GM12892 (cell line): ENCODE data around the gene CD14.

Experiments used
- DNase-seq: peaks from one replicate; pipeline ENCODE4 v3.0.0; 2011; ENCODE audit not compliant: insufficient read length
- FAIRE-seq: peaks from 2 replicates; lab custom pipeline; 2011; peaks lifted over from hg19 to GRCh38; lab: Jason Lieb, UNC
- POLR2A ChIP-seq: IDR thresholded peaks from 2 replicates; pipeline ENCODE4 v1.6.1; 2011; ENCODE audit warnings: low read depth, low read length, control low read depth
- POLR2AphosphoS5 ChIP-seq: IDR thresholded peaks from 2 replicates; pipeline ENCODE4 v1.6.1; 2011; ENCODE audit warnings: low read depth, low read length, control low read depth
- TAF1 ChIP-seq: IDR thresholded peaks from 2 replicates; pipeline ENCODE4 v1.6.1; 2011; ENCODE audit warnings: low read depth, mild to moderate bottlenecking, control low read depth, low read length, borderline replicate concordance

The CD14 gene

DNA sequence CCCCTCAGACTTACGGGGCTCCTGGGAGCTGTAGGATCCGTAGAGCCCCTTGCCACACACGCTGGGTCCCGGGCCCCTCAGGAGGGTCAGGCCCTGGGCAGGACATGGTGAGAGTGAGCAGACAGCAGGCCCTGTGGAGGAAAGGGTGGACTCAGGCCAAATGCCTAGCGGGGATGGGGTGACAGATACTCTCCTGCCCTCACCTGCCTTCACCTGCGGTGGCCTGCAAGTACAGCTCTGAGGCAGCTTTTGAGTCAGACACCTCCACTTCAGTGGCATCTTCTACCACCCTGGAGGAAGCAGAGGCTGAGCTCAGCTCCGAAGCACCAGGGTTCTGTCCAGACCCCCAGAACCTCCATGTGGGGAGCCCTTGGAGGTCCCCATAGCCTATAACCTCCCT lies 42.1 kb downstream of the CD14 start:
- no peak for DNase-seq
- no peak for TF ChIP-seq POLR2AphosphoS5
- TF ChIP-seq POLR2A: no peak
- TF ChIP-seq TAF1: no peak
- no peak for FAIRE-seq

DNA sequence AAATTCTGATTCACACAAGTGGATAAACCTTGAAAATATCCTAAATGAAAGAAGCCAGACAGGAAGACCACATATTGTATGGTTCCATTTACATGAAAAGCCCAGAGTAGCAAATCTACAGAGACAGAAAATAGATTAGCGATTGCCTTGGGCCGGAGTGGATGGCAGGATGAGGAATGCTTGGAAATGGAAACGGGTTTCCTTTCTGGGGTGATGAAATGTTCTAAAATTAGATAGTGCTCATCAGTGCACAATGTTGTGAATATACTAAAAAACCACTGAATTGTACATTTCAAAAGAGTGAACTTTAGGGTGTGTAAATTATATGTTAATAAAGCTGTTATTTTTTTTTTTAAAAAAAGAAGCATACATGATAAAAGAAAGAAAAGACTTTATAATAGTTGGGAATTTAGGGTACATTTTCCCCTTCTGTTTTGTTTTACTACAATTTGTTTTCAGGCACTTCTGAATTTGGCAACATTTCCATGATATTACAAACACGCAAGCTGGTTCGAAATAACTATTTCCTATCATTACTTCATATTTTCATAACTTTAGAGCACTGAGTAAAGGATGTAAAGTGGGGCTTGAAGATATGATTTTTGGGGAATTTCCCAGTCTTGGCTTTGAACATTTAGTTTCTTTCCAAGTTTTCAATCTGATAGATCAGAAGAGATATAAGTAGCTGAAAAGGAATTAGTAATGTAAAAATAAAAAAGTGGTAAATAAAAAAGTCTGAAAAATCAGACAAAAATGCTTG lies 44.5 kb downstream of the CD14 start:
- TF ChIP-seq POLR2A (no peak), TAF1 (no peak)
- FAIRE-seq: no peak
- DNase-seq: no peak

DNA sequence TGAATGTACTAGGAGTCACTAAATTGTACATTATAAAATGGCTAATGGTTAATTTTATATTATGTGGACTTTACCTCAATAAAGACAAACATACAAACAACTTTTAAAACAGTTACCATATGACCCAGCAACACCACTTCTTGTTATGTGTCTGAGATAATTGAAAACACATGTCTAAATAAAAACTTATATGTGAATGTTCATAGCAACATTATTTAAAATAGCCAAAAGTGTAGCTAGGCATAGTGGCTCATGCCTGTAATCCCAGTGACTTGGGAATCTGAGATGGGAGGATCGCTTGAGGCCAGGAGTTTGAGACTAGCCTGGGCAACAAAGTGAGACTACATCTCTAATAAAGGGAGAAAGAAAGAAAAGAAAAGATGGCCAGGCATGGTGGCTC lies 45.5 kb downstream of the CD14 start:
- DNase-seq (no peak), FAIRE-seq (no peak)
- no peak for TF ChIP-seq POLR2AphosphoS5
- TF ChIP-seq TAF1: no peak
- no peak for TF ChIP-seq POLR2A
